HG03039 (cell line): Measurements from ENCODE around the gene HDAC11.
"Not testable (repeated sequence)": the region's sequence is repeated elsewhere in the genome, so short reads cannot be mapped to it uniquely, and the experiment has no call there.

Source experiments
- ATAC-seq: cut with Tn5 transposase; IDR thresholded peaks from one replicate; pipeline ENCODE4 v1.9.1; 2021; ENCODE audit warnings: mild to moderate bottlenecking, moderate library complexity; ENCODE audit not compliant: unreplicated experiment

Gene HDAC11

GRCh38 chr3:13492976-13493866 lies 13.1 kb downstream of the HDAC11 start:
- no peak for ATAC-seq

GRCh38 chr3:13493867-13494441 lies 13.8 kb downstream of the HDAC11 start:
- no peak for ATAC-seq

GRCh38 chr3:13494463-13495350 lies 14.6 kb downstream of the HDAC11 start:
- no peak for ATAC-seq

GRCh38 chr3:13495351-13495813 lies 15.3 kb downstream of the HDAC11 start:
- no peak for ATAC-seq

- peak; percentile 65 for ATAC-seq
These were observed 16.0 kb downstream of the HDAC11 start for GRCh38 chr3:13495921-13496723.

- no peak for ATAC-seq
These were observed 16.8 kb downstream of the HDAC11 start for GRCh38 chr3:13496879-13497278.

- no peak for ATAC-seq
These were observed 17.3 kb downstream of the HDAC11 start for GRCh38 chr3:13497386-13497785.

- ATAC-seq = no peak
These were observed 18.4 kb downstream of the HDAC11 start for GRCh38 chr3:13498354-13499060.

- ATAC-seq = not testable (repeated sequence)
These were observed 19.1 kb downstream of the HDAC11 start for GRCh38 chr3:13499246-13499645.

- ATAC-seq = no peak
These were observed 20.2 kb downstream of the HDAC11 start for GRCh38 chr3:13500133-13500885.

GRCh38 chr3:13501056-13501455 lies 20.9 kb downstream of the HDAC11 start:
- no peak for ATAC-seq

GRCh38 chr3:13501521-13501920 lies 21.4 kb downstream of the HDAC11 start:
- ATAC-seq = no peak

GRCh38 chr3:13501958-13502790 lies 22.1 kb downstream of the HDAC11 start:
- ATAC-seq = no peak

- ATAC-seq = no peak
These were observed 22.6 kb downstream of the HDAC11 start for GRCh38 chr3:13502791-13503060.

GRCh38 chr3:13504161-13504831 lies 24.2 kb downstream of the HDAC11 start:
- no peak for ATAC-seq

- ATAC-seq = no peak
These were observed 25.3 kb downstream of the HDAC11 start for GRCh38 chr3:13505147-13506130.

- no peak for ATAC-seq
These were observed 26.1 kb downstream of the HDAC11 start for GRCh38 chr3:13506239-13506638.
